HG03575 (cell line): Measurements from ENCODE around the gene PELI2.

ENCODE experiments used
- ATAC-seq: cut with Tn5 transposase; IDR thresholded peaks from one replicate; pipeline ENCODE4 v1.9.1; 2021; ENCODE audit not compliant: unreplicated experiment, insufficient number of reproducible peaks, low FRiP score; ENCODE audit errors: extremely low read depth

The PELI2 gene

DNA sequence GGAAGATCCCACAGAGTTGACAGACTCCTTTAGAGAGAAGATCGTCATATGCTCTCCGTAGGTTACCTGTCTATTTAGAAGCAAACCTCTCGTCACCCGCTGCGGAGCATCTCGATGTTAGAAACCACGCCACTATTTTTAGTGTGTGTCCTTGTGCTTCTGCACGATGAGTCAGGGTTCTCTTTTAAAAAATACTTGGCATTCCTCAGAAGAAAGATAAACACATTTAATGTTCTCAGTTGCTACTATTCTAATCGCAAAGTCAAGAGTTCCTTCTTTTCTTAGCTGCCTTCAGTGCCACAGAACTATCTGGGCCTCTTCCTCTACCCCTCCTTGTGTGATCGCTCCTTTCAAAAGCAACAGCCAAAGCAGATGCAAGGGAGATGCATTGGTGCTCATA lies 192.4 kb downstream of the PELI2 start:
- no peak for ATAC-seq

DNA sequence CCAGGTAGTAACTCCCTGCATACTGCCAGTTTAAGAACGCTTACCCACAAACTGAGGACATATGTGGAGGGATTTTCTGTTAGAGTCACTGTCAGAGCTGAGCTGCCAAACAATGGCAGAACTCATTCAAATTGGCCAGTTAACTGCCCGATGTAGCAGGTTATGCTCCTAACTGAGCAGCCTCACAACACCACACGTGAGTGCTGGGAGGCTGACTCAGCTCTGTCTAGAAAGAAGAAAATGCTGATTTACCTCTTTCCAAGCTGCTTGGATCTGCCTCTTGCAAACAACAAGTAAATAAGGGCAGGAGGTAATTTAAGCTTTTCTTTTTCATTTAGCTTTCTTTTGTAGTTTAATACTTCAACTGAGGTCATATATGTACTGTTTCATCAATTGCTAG lies 195.6 kb downstream of the PELI2 start:
- ATAC-seq = no peak

- ATAC-seq = no peak
Measured at GRCh38 chr14:56318393-56319115, 200.3 kb downstream of the PELI2 start.

- no peak for ATAC-seq
Measured at GRCh38 chr14:56321861-56322260, 203.7 kb downstream of the PELI2 start.

GRCh38 chr14:56322531-56322930 lies 204.3 kb downstream of the PELI2 start:
- no peak for ATAC-seq

DNA sequence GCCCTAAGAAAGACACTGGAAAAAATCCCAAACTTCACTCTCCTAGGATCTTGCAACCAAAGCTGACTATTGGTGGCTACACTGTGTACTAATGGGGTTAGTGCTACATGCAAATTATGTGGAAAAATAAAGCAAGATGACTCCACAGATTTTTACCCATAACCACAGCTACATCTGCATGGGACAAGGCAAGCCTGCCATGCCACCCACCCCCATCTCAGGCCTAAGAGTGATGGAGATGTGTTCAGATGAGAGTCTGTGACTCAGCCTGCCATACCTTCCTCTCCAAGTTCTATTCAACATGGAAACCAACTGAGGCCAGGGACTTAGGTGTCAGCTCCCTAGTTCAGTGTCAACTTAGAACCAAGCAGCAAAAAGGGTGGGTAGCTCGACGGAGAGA lies 206.2 kb downstream of the PELI2 start:
- no peak for ATAC-seq

- ATAC-seq = no peak
Measured at GRCh38 chr14:56324856-56325699, 206.9 kb downstream of the PELI2 start.

GRCh38 chr14:56328021-56328420 lies 209.8 kb downstream of the PELI2 start:
- ATAC-seq = no peak

- no peak for ATAC-seq
Measured at GRCh38 chr14:56331592-56332216, 213.5 kb downstream of the PELI2 start.

GRCh38 chr14:56333359-56334292 lies 215.4 kb downstream of the PELI2 start:
- no peak for ATAC-seq

DNA sequence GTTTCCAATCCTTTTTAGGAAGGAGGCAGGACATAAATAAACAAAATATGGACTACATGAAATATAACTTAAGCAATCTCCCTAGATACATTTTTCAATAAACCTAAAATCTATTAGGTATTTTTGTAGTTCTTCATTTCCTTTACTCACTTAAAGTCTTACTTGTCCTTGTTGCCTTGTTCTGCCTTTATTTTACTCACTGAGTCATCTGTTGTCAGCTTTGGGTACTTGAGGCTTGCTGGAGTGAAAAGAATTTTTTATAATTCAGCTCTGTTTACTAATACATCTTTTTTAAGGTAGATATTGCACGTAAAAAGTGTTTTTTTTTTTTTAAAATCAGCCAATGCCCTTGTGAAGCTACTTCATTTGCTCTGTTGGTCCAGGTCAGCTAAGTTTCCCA lies 216.2 kb downstream of the PELI2 start:
- no peak for ATAC-seq

GRCh38 chr14:56338674-56339073 lies 220.5 kb downstream of the PELI2 start:
- no peak for ATAC-seq

- no peak for ATAC-seq
Measured at GRCh38 chr14:56339855-56340701, 221.9 kb downstream of the PELI2 start.

DNA sequence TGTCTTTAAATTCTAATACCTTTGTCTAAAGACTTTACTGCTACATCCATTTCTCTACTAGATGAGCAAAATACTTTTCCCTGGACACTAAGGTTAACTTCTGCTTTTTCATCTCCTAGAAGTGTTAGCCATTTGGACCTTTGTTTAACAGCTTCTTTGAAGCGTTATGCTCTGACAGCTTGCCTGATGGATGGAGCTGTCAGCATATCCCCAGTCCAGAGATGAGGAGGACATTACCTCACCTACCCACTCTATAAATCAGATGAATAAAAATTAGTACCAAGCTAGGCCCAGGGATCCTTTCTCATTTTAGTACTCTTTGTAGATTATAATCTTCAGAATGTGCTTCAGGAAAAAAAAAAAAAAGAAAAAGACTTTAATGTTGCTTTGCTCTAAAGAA lies 222.7 kb downstream of the PELI2 start:
- no peak for ATAC-seq

GRCh38 chr14:56341766-56342493 lies 223.7 kb downstream of the PELI2 start:
- no peak for ATAC-seq

GRCh38 chr14:56342494-56342942 lies 224.3 kb downstream of the PELI2 start:
- no peak for ATAC-seq

DNA sequence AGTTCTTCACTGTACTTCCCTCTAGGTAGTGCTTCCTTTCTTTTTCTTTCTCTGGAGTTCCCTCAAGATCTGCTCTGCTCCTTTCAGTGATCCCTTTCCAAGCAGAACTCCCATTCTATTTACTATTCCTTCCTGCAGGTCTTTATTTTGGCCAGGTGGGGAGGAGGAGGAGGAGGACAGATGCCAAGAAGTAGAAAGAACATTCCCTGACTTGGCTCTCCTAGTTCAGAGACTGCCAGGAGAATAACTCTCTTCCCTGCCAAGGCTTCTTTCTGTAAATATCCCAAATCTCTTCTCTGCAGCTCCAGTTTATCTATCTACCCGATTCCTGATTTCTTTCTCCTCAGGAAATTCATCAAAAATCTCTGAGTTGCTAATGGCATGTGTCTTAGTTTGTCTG lies 231.7 kb downstream of the PELI2 start:
- no peak for ATAC-seq
